Osteoblast (primary cell): ENCODE measurements around the gene CPXM2. TPM values are rescaled to one million over a fixed set of nuclear protein-coding genes. Genes with fewer than 3 reads are reported as not detected.

Experiments
- DNase-seq: peaks from one replicate; pipeline ENCODE4 v3.0.0; 2011; ENCODE audit warnings: low spot score, mixed read lengths; ENCODE audit not compliant: insufficient read length; ENCODE audit errors: missing footprints
- H2AFZ ChIP-seq: 2 replicates; pipeline ENCODE4 v1.6.0; 2011; ENCODE audit warnings: mild to moderate bottlenecking, low read length
- H3K27ac ChIP-seq: 2 replicates; pipeline ENCODE4 v1.5.1; 2011; ENCODE audit warnings: mild to moderate bottlenecking, low read depth, low read length, moderate library complexity
- H3K27me3 ChIP-seq: 2 replicates; pipeline ENCODE4 v1.6.0; 2012; ENCODE audit warnings: mild to moderate bottlenecking, control low read depth, inconsistent platforms, low read length, moderate library complexity; ENCODE audit not compliant: insufficient read depth
- H3K36me3 ChIP-seq: 2 replicates; pipeline ENCODE4 v1.5.1; 2011; ENCODE audit warnings: mild to moderate bottlenecking, low read length, control low read depth, moderate library complexity; ENCODE audit not compliant: insufficient read depth
- H3K4me1 ChIP-seq: 2 replicates; pipeline ENCODE4 v1.5.1; 2011; ENCODE audit warnings: mild to moderate bottlenecking, low read length, control low read depth, moderate library complexity; ENCODE audit not compliant: insufficient read depth
- H3K4me2 ChIP-seq: 2 replicates; pipeline ENCODE4 v1.6.0; 2011; ENCODE audit warnings: mild to moderate bottlenecking, low read length; ENCODE audit not compliant: insufficient read depth
- H3K4me3 ChIP-seq: fragments of 200-600 bp; sonication (generic); 3 replicates; pipeline ENCODE4 v1.5.1; 2012; ENCODE audit warnings: mild to moderate bottlenecking, low read length, inconsistent platforms; ENCODE audit not compliant: insufficient read depth
- H3K79me2 ChIP-seq: 2 replicates; pipeline ENCODE4 v1.6.0; 2012; ENCODE audit warnings: mild to moderate bottlenecking, low read length, control low read depth, inconsistent platforms; ENCODE audit not compliant: insufficient read depth
- H3K9me3 ChIP-seq: 2 replicates; pipeline ENCODE4 v1.5.1; 2011; ENCODE audit warnings: low read depth, low read length, control low read depth
- H4K20me1 ChIP-seq: 2 replicates; pipeline ENCODE4 v1.6.0; 2012; ENCODE audit warnings: mild to moderate bottlenecking, low read length, control low read depth; ENCODE audit not compliant: insufficient read depth
- total RNA-seq: library from RNA; depleted of rRNA; stranded (reverse); fragments of >200 nt; gene quantifications from 2 replicates; pipeline ENCODE4 v1.2.3, GENCODE V29; 2012
- TF ChIP-seq, protein P1 (sequence below): IDR thresholded peaks from 2 replicates; pipeline ENCODE4 v1.5.1; 2011; ENCODE audit warnings: mild to moderate bottlenecking, low read depth, low read length, moderate library complexity; ENCODE audit errors: extremely low read depth

Gene CPXM2
- under 0.01 and 0.36 TPM in 2 replicates for total RNA-seq

DNA sequence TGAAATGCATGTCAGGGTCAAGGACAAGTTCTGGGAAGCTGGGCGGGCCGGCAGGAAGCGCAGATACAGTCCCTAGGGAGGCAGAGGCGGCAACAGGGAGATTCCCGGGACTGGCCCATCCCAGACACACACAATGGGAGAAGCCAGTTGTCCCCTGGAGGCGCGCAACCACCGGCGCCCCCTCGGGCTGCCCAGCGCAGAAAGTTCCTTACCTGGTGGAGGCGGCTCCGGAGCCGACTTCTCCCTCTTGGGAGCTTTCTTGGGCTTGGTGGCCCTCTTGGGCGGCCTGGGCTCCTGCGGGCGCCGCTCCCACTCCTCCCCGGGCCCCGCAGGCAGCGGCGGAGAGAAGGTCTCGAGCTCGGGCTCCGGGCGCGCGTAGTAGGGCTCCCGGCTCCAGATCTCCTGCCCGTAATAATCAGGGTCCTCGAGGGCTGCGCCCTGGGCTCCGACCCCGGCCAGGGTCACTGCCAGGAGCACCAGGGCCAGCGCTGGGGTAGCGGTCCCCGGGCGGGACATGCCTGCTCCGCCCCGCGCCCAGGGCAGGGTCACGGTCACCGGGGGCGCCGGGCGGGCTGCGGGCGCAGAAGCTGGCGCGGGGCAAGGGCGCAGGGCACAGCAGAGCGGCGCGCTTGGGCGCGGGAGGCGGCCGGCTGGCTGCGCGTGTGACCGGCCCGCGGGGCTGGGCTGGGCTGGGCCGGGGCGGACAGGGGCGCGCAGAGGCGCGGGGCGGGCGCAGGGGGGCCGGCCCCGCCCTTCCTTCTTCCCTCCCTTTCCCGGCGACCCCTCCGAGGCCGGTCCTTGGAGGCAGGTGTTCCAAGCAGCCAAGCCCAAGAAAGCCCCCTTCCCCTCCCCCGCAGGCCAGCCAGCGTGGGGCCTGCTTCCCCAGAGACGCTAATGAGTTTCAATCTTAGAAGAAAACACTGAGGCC is at the start of gene CPXM2:
Gene CPXM2 (minus strand): TSS at position 664 of the 928 bp plus-strand sequence. CDS start 148 bp downstream, at position 516.
- no peak within 1 kb of the TSS for H3K4me2 ChIP-seq
- H3K9me3 ChIP-seq = no peaks in the 10 kb centered on the region
- no peak for DNase-seq
- TF ChIP-seq, protein P1, sequence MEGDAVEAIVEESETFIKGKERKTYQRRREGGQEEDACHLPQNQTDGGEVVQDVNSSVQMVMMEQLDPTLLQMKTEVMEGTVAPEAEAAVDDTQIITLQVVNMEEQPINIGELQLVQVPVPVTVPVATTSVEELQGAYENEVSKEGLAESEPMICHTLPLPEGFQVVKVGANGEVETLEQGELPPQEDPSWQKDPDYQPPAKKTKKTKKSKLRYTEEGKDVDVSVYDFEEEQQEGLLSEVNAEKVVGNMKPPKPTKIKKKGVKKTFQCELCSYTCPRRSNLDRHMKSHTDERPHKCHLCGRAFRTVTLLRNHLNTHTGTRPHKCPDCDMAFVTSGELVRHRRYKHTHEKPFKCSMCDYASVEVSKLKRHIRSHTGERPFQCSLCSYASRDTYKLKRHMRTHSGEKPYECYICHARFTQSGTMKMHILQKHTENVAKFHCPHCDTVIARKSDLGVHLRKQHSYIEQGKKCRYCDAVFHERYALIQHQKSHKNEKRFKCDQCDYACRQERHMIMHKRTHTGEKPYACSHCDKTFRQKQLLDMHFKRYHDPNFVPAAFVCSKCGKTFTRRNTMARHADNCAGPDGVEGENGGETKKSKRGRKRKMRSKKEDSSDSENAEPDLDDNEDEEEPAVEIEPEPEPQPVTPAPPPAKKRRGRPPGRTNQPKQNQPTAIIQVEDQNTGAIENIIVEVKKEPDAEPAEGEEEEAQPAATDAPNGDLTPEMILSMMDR = no peak
- no peaks in the 10 kb centered on the region for H4K20me1 ChIP-seq
- no peak within 1 kb of the TSS for H2AFZ ChIP-seq
- no peak within 1 kb of the TSS for H3K4me3 ChIP-seq
- H3K4me1 ChIP-seq = no peaks in the 10 kb centered on the region
- H3K36me3 ChIP-seq = no peaks in the 10 kb centered on the region
- no peak within 1 kb of the TSS for H3K27ac ChIP-seq
- peaks cover 11% of the 10 kb centered on the region for H3K27me3 ChIP-seq
- H3K79me2 ChIP-seq = no peaks in the 10 kb centered on the region

DNA sequence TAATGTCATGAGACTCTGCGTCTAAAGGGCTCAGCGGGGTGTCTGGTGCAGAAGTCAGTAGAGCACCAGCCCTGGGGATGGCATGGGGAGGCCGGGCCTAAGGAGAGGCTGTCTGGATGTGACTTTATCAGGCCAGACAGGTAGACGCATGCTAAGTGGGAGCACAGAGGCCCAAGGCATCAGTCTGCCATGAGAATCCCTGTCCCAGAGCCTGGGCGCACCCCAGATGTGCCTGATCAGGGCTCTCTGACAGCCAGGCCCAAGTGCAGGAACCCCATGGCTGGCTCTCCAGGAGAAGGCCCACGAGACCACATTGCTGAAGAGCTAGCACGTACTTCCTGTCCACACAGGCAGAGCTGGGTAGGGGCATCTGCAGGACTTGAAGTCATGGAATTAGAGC is 48.0 kb upstream of the CPXM2 start:
- Histone ChIP-seq H3K27me3 (no peaks in the 10 kb centered on the region), H3K79me2 (no peaks in the 10 kb centered on the region), H3K9me3 (no peaks in the 10 kb centered on the region), H3K27ac (no peak overlapping the region), H3K4me1 (no peaks in the 10 kb centered on the region), H3K36me3 (no peaks in the 10 kb centered on the region), H3K4me3 (no peak overlapping the region), H3K4me2 (no peak overlapping the region), H4K20me1 (no peaks in the 10 kb centered on the region), H2AFZ (no peak overlapping the region)
- no peak for DNase-seq
- TF ChIP-seq, protein P1 = no peak

DNA sequence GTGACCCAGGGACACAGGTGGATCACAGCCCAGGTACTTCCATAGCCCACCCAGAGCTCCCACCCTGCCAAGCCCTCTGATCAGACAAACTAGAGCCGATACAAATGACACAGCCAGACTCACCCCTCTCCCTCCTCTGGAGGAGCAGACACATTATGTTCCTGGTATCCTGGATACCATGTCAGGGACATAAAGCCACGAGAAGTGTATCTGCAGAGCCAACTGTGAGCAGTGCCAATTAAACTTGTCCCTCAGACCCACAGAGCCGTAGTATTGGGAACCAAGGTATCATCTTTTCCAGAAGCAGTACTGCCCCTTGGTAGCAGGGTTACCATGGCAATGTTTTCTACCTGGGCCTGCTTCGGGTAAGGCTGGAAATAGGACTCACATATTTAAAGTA is 47.3 kb upstream of the CPXM2 start:
- no peaks in the 10 kb centered on the region for H3K9me3 ChIP-seq

DNA sequence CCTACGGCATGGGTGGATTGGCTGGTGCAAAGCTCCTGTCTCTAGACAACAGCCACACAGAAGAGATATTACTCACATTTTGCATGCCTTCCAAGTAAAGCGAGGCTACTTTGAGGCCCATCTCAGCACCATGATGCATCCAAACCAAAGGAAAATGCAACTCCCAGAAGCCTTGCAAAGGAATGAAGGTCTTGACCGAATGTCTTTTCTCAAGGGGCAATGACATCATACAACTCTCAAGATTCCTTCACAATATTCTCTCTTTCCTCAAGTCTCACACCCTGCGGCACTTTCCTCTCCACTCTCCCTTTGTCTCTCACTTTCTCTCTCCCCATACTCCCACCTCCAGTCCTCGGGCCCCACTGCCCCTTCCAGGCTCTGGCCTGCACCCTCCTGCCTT is 44.8 kb upstream of the CPXM2 start:
- DNase-seq = no peak
- Histone ChIP-seq H3K27ac (no peak overlapping the region), H3K4me2 (no peak overlapping the region), H4K20me1 (no peaks in the 10 kb centered on the region), H3K4me3 (no peak overlapping the region), H3K9me3 (no peaks in the 10 kb centered on the region), H2AFZ (no peak overlapping the region), H3K79me2 (no peaks in the 10 kb centered on the region), H3K27me3 (no peaks in the 10 kb centered on the region), H3K36me3 (no peaks in the 10 kb centered on the region), H3K4me1 (no peaks in the 10 kb centered on the region)
- TF ChIP-seq, protein P1 = no peak

More for the DNA sequence above, 47.3 kb upstream of the CPXM2 start:
- no peaks in the 10 kb centered on the region for H3K27me3 ChIP-seq
- no peaks in the 10 kb centered on the region for H3K79me2 ChIP-seq
- no peaks in the 10 kb centered on the region for H3K4me1 ChIP-seq
- no peak overlapping the region for H3K4me2 ChIP-seq
- TF ChIP-seq, protein P1 = no peak
- no peak overlapping the region for H3K4me3 ChIP-seq
- H4K20me1 ChIP-seq = no peaks in the 10 kb centered on the region
- H3K27ac ChIP-seq = no peak overlapping the region
- no peak for DNase-seq
- no peak overlapping the region for H2AFZ ChIP-seq
- H3K36me3 ChIP-seq = no peaks in the 10 kb centered on the region
